Effector CD8-positive, alpha-beta T cell (primary cell): Measurements from ENCODE around the gene DOK7.
"Not testable (repeated sequence)": the region's sequence is repeated elsewhere in the genome, so short reads cannot be mapped to it uniquely, and the experiment has no call there.

Experiments
- DNase-seq: peaks from one replicate; lab custom pipeline; 2025; lab: John Stamatoyannopoulos, UW

Gene DOK7

DNA sequence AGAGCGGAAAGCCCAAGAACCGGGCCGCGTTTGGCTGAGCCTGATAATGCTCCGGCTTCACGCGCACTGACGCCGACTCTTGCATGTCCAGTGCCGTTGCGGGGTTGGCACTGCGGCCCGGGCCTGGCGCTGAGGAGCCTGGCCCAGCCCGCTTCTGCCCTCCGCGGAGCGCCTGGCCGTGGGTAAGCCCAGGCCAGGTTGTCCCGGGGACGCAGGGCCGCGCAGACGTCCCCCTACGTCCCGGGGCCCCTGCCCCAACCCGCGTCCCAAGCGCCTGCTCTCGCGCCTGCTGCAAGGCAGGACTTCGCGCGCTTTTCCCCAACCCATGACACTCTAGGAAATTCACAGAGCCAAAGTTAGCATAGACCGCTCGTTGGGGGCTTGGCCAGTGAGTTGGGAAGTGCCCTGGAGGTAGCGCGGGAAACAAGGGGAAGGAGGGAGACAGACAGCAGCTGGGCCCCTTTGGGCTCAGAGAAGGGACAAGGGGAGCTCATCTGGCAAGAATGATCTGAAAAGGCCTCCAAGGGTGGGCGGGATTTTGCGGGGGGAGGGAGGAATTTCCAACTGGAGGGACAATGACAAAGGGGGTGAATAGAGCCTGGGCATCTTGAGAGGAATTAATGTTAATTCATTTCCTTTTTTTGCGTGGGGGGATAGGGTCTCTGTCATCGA, 69.8 kb downstream of the DOK7 start:
- no peak for DNase-seq

DNA sequence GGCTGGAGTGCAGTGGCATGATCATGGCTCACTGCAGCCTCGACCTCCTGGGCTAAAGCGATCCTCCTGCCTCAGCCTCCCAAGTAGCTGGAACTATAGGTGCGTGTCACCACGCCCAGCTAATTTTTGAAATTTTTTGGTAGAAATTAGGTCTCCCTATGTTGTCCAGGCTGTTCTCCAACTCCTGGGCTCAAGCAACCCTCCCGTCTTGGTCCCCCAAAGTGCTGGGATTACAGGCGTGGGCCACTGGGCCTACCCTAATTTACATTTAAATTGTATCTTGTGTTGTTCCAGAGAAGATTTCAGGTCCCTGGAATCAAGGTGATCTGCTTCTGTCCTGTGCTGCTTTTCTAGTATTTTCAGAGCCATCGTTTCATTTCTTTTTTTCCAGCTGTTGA, 70.3 kb downstream of the DOK7 start:
- no peak for DNase-seq

DNA sequence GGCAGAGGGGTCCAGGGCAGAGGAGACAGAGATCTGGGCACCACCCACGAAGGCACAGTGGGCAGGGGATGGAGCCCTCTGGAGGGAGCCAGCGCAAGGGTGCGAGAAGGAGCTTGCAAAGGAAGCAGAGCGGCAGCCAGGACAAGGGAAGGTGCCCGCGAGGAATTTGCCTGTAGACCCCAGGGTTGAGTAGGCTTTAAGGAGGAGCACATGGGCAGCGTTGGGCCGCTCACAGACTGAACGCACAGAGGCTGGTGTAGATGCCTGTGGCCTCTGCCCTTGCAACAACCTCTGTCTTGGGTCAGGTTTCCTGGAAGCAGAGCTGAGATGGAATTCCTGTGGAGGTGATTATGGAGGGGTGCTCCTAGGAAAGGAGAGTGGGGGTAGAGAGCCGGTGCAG, 72.7 kb downstream of the DOK7 start:
- DNase-seq, result not testable (repeated sequence)

DNA sequence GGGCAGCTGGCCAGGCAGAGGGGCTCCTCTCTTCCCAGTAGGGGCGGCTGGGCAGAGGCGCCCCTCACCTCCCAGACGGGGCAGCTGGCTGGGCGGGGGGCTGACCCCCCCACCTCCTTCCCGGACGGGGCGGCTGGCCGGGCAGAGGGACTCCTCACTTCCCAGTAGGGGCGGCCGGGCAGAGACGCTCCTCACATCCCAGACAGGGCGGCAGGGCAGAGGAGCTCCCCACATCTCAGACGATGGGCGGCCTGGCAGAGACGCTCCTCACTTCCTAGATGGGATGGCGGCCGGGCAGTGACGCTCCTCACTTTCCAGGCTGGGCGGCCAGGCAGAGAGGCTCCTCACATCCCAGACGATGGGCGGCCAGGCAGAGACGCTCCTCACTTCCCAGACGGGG, 75.8 kb downstream of the DOK7 start:
- not testable (repeated sequence) for DNase-seq

DNA sequence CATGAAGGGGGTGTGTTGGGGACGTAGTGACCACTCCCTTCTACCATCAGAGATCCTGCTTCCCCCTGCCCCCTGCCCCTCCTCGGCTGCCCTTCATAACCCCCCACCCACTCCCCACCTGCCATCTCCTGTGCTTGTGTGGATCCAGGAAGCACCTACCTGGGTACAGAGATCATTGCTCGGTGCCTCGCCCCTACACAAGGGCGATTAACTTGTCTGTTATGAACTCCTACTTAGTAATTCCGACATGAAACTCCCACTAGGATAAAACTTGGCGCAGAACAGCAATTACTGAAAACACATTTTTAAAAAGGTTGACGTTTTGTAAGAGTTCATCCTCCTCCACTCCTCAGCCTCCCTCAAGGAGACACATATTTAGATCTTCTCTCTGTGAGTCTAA, 80.3 kb downstream of the DOK7 start:
- DNase-seq, result not testable (repeated sequence)
